SU-DHL-6 (cell line): ENCODE data around the gene PCYT1B.

Experiments
- H2AFZ ChIP-seq: fragments of 200-600 bp; sonication (generic); 2 replicates; pipeline ENCODE4 v1.6.1; 2014; ENCODE audit warnings: low read depth, mild to moderate bottlenecking, moderate library complexity, mixed read lengths, antibody characterized with exemption, low read length; ENCODE audit not compliant: severe bottlenecking
- H3F3A ChIP-seq: fragments of 200-600 bp; shearing (Covaris generic); 2 replicates; pipeline ENCODE4 v1.6.0; 2016; ENCODE audit warnings: antibody characterized with exemption, mild to moderate bottlenecking; ENCODE audit not compliant: insufficient read depth
- H3K27ac ChIP-seq: fragments of 200-600 bp; sonication (generic); 2 replicates; pipeline ENCODE4 v1.5.1; 2016; ENCODE audit warnings: low read depth, mild to moderate bottlenecking, low read length, moderate library complexity, mixed read lengths
- H3K27me3 ChIP-seq: fragments of 200-600 bp; sonication (generic), shearing (Covaris generic); 2 replicates; pipeline ENCODE4 v1.6.0; 2014; ENCODE audit warnings: mild to moderate bottlenecking, low read length
- H3K36me3 ChIP-seq: fragments of 200-600 bp; sonication (generic); 2 replicates; pipeline ENCODE4 v1.6.1; 2014; ENCODE audit warnings: mild to moderate bottlenecking, low read length, mixed read lengths
- H3K4me2 ChIP-seq: fragments of 300-600, 200-600 bp; shearing (Covaris generic), sonication (generic); 2 replicates; pipeline ENCODE4 v1.6.0; 2014; ENCODE audit warnings: low read length, low read depth, mild to moderate bottlenecking; ENCODE audit not compliant: poor library complexity, severe bottlenecking
- H3K4me3 ChIP-seq: fragments of 200-600 bp; sonication (generic); 2 replicates; pipeline ENCODE4 v1.5.1; 2014; ENCODE audit warnings: antibody characterized with exemption, low read length, mild to moderate bottlenecking, mixed read lengths; ENCODE audit not compliant: insufficient read depth, poor library complexity, severe bottlenecking
- H3K79me2 ChIP-seq: fragments of 200-600 bp; sonication (generic); 2 replicates; pipeline ENCODE4 v1.6.1; 2014; ENCODE audit warnings: mild to moderate bottlenecking, low read length, moderate library complexity; ENCODE audit not compliant: insufficient read depth
- H3K9ac ChIP-seq: fragments of 200-600 bp; sonication (generic); 2 replicates; pipeline ENCODE4 v1.7.0; 2014; ENCODE audit warnings: mild to moderate bottlenecking, low read length
- H3K9me2 ChIP-seq: fragments of 200-600 bp; sonication (generic); replicated peaks from 2 replicates; pipeline ENCODE4 v1.6.1; 2014; ENCODE audit warnings: low read length; ENCODE audit not compliant: insufficient read depth
- H3K9me3 ChIP-seq: fragments of 200-600 bp; sonication (generic); 2 replicates; pipeline ENCODE4 v1.6.1; 2014; ENCODE audit warnings: low read length, mixed read lengths; ENCODE audit not compliant: insufficient read depth
- H4K20me1 ChIP-seq: fragments of 200-600 bp; sonication (generic); 2 replicates; pipeline ENCODE4 v1.6.1; 2014; ENCODE audit warnings: low read depth, mild to moderate bottlenecking, antibody characterized with exemption, low read length, moderate library complexity, mixed read lengths
- CTCF ChIP-seq: fragments of 200-600 bp; sonication (generic); IDR thresholded peaks from one replicate; pipeline ENCODE4 v1.5.1; 2017; ENCODE audit warnings: antibody characterized with exemption, mild to moderate bottlenecking, low read length, moderate library complexity; ENCODE audit not compliant: insufficient read depth, poor library complexity, severe bottlenecking
- EZH2phosphoT487 ChIP-seq: fragments of 200-600 bp; sonication (generic), shearing (Covaris generic); conservative IDR thresholded peaks from 2 replicates; pipeline ENCODE4 v1.6.1; 2018; ENCODE audit warnings: mild to moderate bottlenecking, antibody characterized with exemption, low read length, moderate library complexity, mixed read lengths

Gene PCYT1B

DNA sequence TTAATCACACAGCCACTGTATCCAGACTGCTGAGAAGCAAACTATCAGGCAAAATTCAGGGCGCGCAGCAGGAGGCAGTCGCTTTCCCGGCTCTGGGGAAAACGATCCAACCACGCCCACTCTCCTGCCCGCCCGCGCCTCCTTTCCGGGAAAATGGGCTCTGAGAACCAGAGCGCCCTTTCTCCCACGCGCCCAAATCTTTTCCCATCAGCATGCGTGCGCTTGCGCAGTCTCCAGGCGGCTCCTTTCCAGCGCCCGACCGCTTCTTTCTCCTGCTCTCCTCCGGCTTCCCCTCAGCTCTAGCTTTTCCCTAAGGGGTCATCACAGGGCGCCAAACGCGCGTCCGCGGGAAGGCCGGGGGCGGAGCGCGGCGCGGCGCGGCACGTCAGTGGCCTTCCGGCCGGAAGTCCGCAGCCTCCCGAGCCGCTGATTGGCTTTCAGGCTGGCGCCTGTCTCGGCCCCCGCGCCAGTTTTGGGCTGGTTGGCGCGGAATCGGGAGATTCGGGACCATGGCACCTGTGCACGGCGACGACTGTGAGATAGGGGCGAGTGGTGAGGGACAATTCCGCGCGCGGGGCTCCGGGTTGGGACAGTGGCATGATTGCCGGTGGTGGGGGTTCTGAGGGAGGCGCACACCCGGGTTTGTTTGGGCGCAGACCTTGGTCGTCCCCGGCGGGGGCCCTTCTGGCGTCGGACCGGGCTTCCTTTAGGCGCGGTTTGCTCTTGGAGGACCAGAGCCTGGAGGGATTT, 46.5 kb upstream of the PCYT1B start, which contains the start of gene POLA1:
TSS of gene POLA1 (plus strand) at position 466 of the 750 bp plus-strand sequence. CDS start at position 510, 44 bp downstream.
- Histone ChIP-seq H3K4me2 (peak within 1 kb of the TSS; percentile 82), H3K36me3 (no peaks in the 10 kb centered on the region), H3K27me3 (no peaks in the 10 kb centered on the region), H3K9me2 (no peaks in the 10 kb centered on the region), H3K4me3 (peak within 1 kb of the TSS; percentile 85), H3K27ac (peak within 1 kb of the TSS; percentile 57), H4K20me1 (no peaks in the 10 kb centered on the region), H3K9me3 (no peaks in the 10 kb centered on the region), H3K79me2 (peaks cover 48% of the 10 kb centered on the region), H2AFZ (peak within 1 kb of the TSS; percentile 65), H3F3A (no peaks in the 10 kb centered on the region), H3K9ac (peak within 1 kb of the TSS; percentile 82)
- no peak for TF ChIP-seq EZH2phosphoT487
- TF ChIP-seq CTCF: no peak

DNA sequence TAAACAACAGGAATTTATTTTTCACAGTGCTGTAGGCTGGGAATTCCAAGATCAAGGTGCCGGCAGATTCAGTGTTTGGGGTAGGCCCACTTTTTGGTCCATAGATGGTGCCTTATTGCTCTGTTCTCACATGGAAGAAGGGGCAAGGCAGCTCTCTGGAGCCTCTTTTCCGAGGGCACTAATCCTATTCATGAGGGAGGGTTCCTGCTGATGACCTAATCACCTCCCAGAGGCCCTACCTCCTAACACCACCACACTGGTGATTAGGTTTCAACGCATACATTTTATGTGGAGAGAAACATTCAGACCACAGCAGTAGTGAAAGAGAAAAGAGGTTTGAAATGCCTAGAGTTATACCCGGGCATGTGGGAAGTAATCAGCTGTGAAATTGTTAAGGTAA, 45.2 kb upstream of the PCYT1B start:
- no peak for TF ChIP-seq EZH2phosphoT487
- TF ChIP-seq CTCF: no peak
- no peaks in the 10 kb centered on the region for H3K9me2 ChIP-seq
- H3K4me2 ChIP-seq: no peak overlapping the region
- no peaks in the 10 kb centered on the region for H4K20me1 ChIP-seq
- H3K27me3 ChIP-seq: no peaks in the 10 kb centered on the region
- H3K79me2 ChIP-seq: peaks cover 36% of the 10 kb centered on the region
- no peak overlapping the region for H3K4me3 ChIP-seq
- no peak overlapping the region for H3K27ac ChIP-seq
- H3K36me3 ChIP-seq: no peaks in the 10 kb centered on the region
- no peaks in the 10 kb centered on the region for H3F3A ChIP-seq
- no peaks in the 10 kb centered on the region for H3K9me3 ChIP-seq
- no peak overlapping the region for H3K9ac ChIP-seq
- H2AFZ ChIP-seq: no peak overlapping the region

GRCh38 chrX:24684048-24684447, 36.9 kb upstream of the PCYT1B start:
- Histone ChIP-seq H3K4me2 (no peak overlapping the region), H3F3A (no peaks in the 10 kb centered on the region), H3K9me2 (no peaks in the 10 kb centered on the region), H3K4me3 (no peak overlapping the region), H3K9me3 (no peaks in the 10 kb centered on the region), H3K36me3 (no peaks in the 10 kb centered on the region), H3K27me3 (no peaks in the 10 kb centered on the region), H3K9ac (no peak overlapping the region), H4K20me1 (no peaks in the 10 kb centered on the region), H2AFZ (no peak overlapping the region), H3K79me2 (no peaks in the 10 kb centered on the region), H3K27ac (no peak overlapping the region)
- TF ChIP-seq EZH2phosphoT487 (no peak), CTCF (no peak)
